ENCODE data around the gene ELL. TPM values are rescaled to one million over a fixed set of nuclear protein-coding genes. Genes with fewer than 3 reads are reported as not detected.

Gene ELL
- total RNA-seq, 1 experiment from 2014 or later, result 17.0 TPM

- no CpG with 5 or more reads among the region's 5 CpGs for WGBS (ENCODE audit: extremely low coverage, insufficient read length, low lambda C conversion rate)
- Mint-ChIP-seq H3K27ac (no peak overlapping the region), H3K27me3 (ENCODE audit: low read depth) (no peaks in the 10 kb centered on the region), H3K36me3 (ENCODE audit: insufficient read depth in 1 of 3, low read depth in 3 of 3) (peaks cover 0 to 2% (median 0%) of the 10 kb centered on the region in 3 experiments; a peak in 1 of 7 replicates), H3K4me1 (peaks cover 26 to 30% of the 10 kb centered on the region in 2 experiments), H3K9me3 (no peaks in the 10 kb centered on the region), H3K4me3 (no peak overlapping the region)
- Histone ChIP-seq H3K23ac (ENCODE audit: insufficient read length, low read depth, low read length) (no peak overlapping the region), H3K4me1 (ENCODE audit: insufficient read depth, low read length) (no peaks in the 10 kb centered on the region; the same call in 1 of the 2 replicates), H3K79me2 (ENCODE audit: insufficient read depth, low read length) (no peaks in the 10 kb centered on the region; the same call in 1 of the 2 replicates), H2AK5ac (ENCODE audit: insufficient read length, low read length) (no peak overlapping the region), H3K56ac (ENCODE audit: insufficient read length, low read depth, low read length) (no peak overlapping the region), H4K20me1 (ENCODE audit: control insufficient read depth, insufficient read depth, insufficient read length) (no peaks in the 10 kb centered on the region), H3K27me3 (ENCODE audit: insufficient read depth, low read length) (no peaks in the 10 kb centered on the region), H3K9me3 (ENCODE audit: control insufficient read depth, low read depth, low read length) (no peaks in the 10 kb centered on the region), H3K18ac (ENCODE audit: insufficient read length, low read depth, low read length) (no peak overlapping the region), H3K27ac (ENCODE audit: insufficient read length, low read depth, low read length) (no peak overlapping the region), H2BK5ac (ENCODE audit: insufficient read length, low read length) (no peak overlapping the region), H3K4ac (ENCODE audit: low read depth, low read length) (no peak overlapping the region), H3T11ph (ENCODE audit: low read length) (no peak overlapping the region), H3K79me1 (ENCODE audit: insufficient read depth, low read depth, low read length, poor library complexity, severe bottlenecking) (peaks cover 2% of the 10 kb centered on the region), H3K9ac (ENCODE audit: extremely low read depth, insufficient read length, low read length) (no peak overlapping the region), H2BK20ac (ENCODE audit: low read depth, low read length, poor library complexity, severe bottlenecking) (no peak overlapping the region), H4K5ac (ENCODE audit: insufficient read length, low read depth, low read length) (no peak overlapping the region), H2BK15ac (ENCODE audit: low read depth, low read length) (no peak overlapping the region), H2AFZ (ENCODE audit: low read length) (no peak overlapping the region), H3K23me2 (ENCODE audit: insufficient read length, low read depth, low read length, poor library complexity, severe bottlenecking) (no peaks in the 10 kb centered on the region), H2BK120ac (ENCODE audit: low read depth, low read length, poor library complexity, severe bottlenecking) (no peak overlapping the region), H4K8ac (replicated peaks; ENCODE audit: insufficient read length, low read depth, low read length) (no peak overlapping the region), H2BK12ac (ENCODE audit: insufficient read length, low read depth, low read length) (no peak overlapping the region), H3K4me2 (ENCODE audit: insufficient read depth, insufficient read length, low read length) (no peak overlapping the region), H3K14ac (ENCODE audit: insufficient read depth, low read length) (no peak overlapping the region), H4K91ac (ENCODE audit: insufficient read length, low read depth, low read length) (no peak overlapping the region)
- no peak for TF ChIP-seq CTCF (conservative IDR thresholded peaks at IDR 0.05)
- no peak for DNase-seq
These were observed 46.8 kb downstream of the ELL start for GRCh38 chr19:18475004-18475453.
